K562 (cell line): Measurements from ENCODE around the gene JPH3. TPM values are rescaled to one million over a fixed set of nuclear protein-coding genes. Genes with fewer than 3 reads are reported as not detected.

Experiments used
- ATAC-seq: fragments of 200-7000 bp; cut with Tn5 transposase; 3 replicates; pipeline ENCODE4 v1.9.1; 2020; ENCODE audit warnings: moderate library complexity
- BruUV-seq: library from RNA; stranded (reverse); fragments of 400-500 nt; replicated peaks from 2 replicates; lab custom pipeline; 2021; lab: Mats Ljungman, UMichigan
- CTCF ChIA-PET: fragments of 300-600 bp; formaldehyde crosslinking; extraction: SDS; loops from one replicate; lab custom pipeline; 2021; ENCODE audit warnings: low intra/inter-chr PET ratio; lab: Yijun Ruan, JAX
- POLR2A ChIA-PET: fragments of 300-600, 350-650 bp; sonication (Branson Sonifier 250); formaldehyde crosslinking; extraction: SDS; loops from one replicate; lab custom pipeline; 2021; ENCODE audit warnings: antibody characterized with exemption, inconsistent platforms; lab: Yijun Ruan, JAX
- DNase-seq, 4 experiments: peaks; one replicate each; pipeline versions ENCODE4 v3.0.0 to v3.0.0-alpha.2; 2011 to 2018; ENCODE audit warnings: low spot score in 3 of 4, mixed read lengths in 3 of 4; ENCODE audit errors: extremely low read depth in 1 of 4
- FAIRE-seq: peaks from 2 replicates; lab custom pipeline; 2011; peaks lifted over from hg19 to GRCh38; lab: Jason Lieb, UNC
- H2AFZ ChIP-seq: 2 replicates; pipeline ENCODE4 v1.6.0; 2011; ENCODE audit warnings: low read depth, low read length, control low read depth, inconsistent platforms
- H3K27ac ChIP-seq: fragments of 200-600 bp; 3 replicates; pipeline ENCODE4 v1.8.0; 2011; ENCODE audit warnings: low read depth, mild to moderate bottlenecking, control low read depth, inconsistent platforms, low read length, moderate library complexity, mixed read lengths; ENCODE audit errors: extremely low read depth
- H3K27me3 ChIP-seq, 2 experiments: fragments of 300-600 bp in 1 of 2; 2 replicates in 1 of 2; 3 replicates in 1 of 2; pipeline versions ENCODE4 v1.6.0 to v1.8.0; 2011; ENCODE audit warnings: inconsistent platforms in 2 of 2, low read length in 2 of 2, mild to moderate bottlenecking in 1 of 2, mixed read lengths in 1 of 2, moderate library complexity in 1 of 2; ENCODE audit not compliant: control insufficient read depth in 2 of 2, insufficient read depth in 2 of 2
- H3K36me3 ChIP-seq: fragments of 300-600 bp; 3 replicates; pipeline ENCODE4 v1.8.0; 2011; ENCODE audit warnings: mild to moderate bottlenecking, low read length, inconsistent platforms; ENCODE audit not compliant: control insufficient read depth, insufficient read depth
- H3K4me1 ChIP-seq, 2 experiments: fragments of 200-600 bp in 1 of 2; replicated peaks in 1 of 2; 2 replicates in 1 of 2; 3 replicates in 1 of 2; pipeline versions ENCODE4 v1.5.1 to v1.8.0; 2011; ENCODE audit warnings: inconsistent platforms in 2 of 2, low read length in 2 of 2, mild to moderate bottlenecking in 1 of 2, mixed read lengths in 1 of 2, moderate library complexity in 1 of 2; ENCODE audit not compliant: control insufficient read depth in 2 of 2, insufficient read depth in 2 of 2
- H3K4me2 ChIP-seq: 2 replicates; pipeline ENCODE4 v1.6.1; 2011; ENCODE audit warnings: low read length, control low read depth, inconsistent platforms, mixed read lengths; ENCODE audit not compliant: insufficient read depth
- H3K4me3 ChIP-seq: fragments of 200-600 bp; sonication (generic), shearing (Covaris generic); 2 replicates; pipeline ENCODE4 v1.5.1; 2016; ENCODE audit warnings: control low read depth, inconsistent platforms
- H3K79me2 ChIP-seq: fragments of 200-600 bp; 3 replicates; pipeline ENCODE4 v1.8.0; 2011; ENCODE audit warnings: low read length, inconsistent platforms; ENCODE audit not compliant: control insufficient read depth, insufficient read depth
- H3K9ac ChIP-seq, 2 experiments: 2 replicates each; pipeline versions ENCODE4 v1.6.0 to v1.6.1; 2011; ENCODE audit warnings: low read depth in 2 of 2, low read length in 2 of 2, control low read depth in 1 of 2, inconsistent platforms in 1 of 2, mild to moderate bottlenecking in 1 of 2, mixed read lengths in 1 of 2; ENCODE audit not compliant: insufficient read depth in 1 of 2
- H3K9me1 ChIP-seq: one replicate; pipeline ENCODE4 v1.6.0; 2011; ENCODE audit warnings: inconsistent platforms, mild to moderate bottlenecking, low read length, moderate library complexity; ENCODE audit not compliant: control insufficient read depth, insufficient read depth
- H3K9me3 ChIP-seq: replicated peaks from 2 replicates; pipeline ENCODE4 v1.5.1; 2011; ENCODE audit warnings: low read depth, low read length, inconsistent platforms; ENCODE audit not compliant: control insufficient read depth, insufficient read depth
- H4K20me1 ChIP-seq: replicated peaks from 2 replicates; pipeline ENCODE4 v1.6.1; 2011; ENCODE audit warnings: low read length, inconsistent platforms, mixed read lengths; ENCODE audit not compliant: control insufficient read depth, insufficient read depth
- FOXA3 ChIP-seq, 2 experiments: fragments of 450-650 bp in 1 of 2; sonication (generic) in 1 of 2; formaldehyde crosslinking; IDR thresholded peaks in 1 of 2; conservative IDR thresholded peaks in 1 of 2; 2 replicates each; pipeline versions ENCODE4 v1.4.0 to v1.8.0; 2020 to 2022; ENCODE audit warnings: mild to moderate bottlenecking in 2 of 2, missing genetic modification reagents in 1 of 2
- GATAD2A ChIP-seq: fragments of 450-650 bp; IDR thresholded peaks from 2 replicates; pipeline ENCODE4 v1.6.1; 2017
- MTA2 ChIP-seq: fragments of 450-650 bp; IDR thresholded peaks from 2 replicates; pipeline ENCODE4 v1.6.1; 2016; ENCODE audit warnings: low read depth
- OTX1 ChIP-seq: fragments of 450-650 bp; formaldehyde crosslinking; IDR thresholded peaks from 2 replicates; pipeline ENCODE4 v1.4.0; 2022; ENCODE audit warnings: mild to moderate bottlenecking
- PRDM10 ChIP-seq: fragments of 450-650 bp; IDR thresholded peaks from 2 replicates; pipeline ENCODE4 v1.6.1; 2018; ENCODE audit not compliant: partially characterized antibody
- PRPF4 ChIP-seq: fragments of 200-400 bp; formaldehyde crosslinking; IDR thresholded peaks from one replicate; pipeline ENCODE4 v1.6.1; 2017; ENCODE audit warnings: low read length, low read depth, mild to moderate bottlenecking; ENCODE audit not compliant: insufficient read depth, poor library complexity, severe bottlenecking
- RNF2 ChIP-seq: sonication (generic); IDR thresholded peaks from 2 replicates; pipeline ENCODE4 v1.6.1; 2016
- SETDB1 ChIP-seq: IDR thresholded peaks from one replicate; pipeline ENCODE4 v1.6.1; 2012; ENCODE audit warnings: low read length, control low read depth, inconsistent platforms
- ZBTB2 ChIP-seq: fragments of 450-650 bp; IDR thresholded peaks from 2 replicates; pipeline ENCODE4 v1.6.1; 2016; ENCODE audit warnings: antibody characterized with exemption
- ZNF133 ChIP-seq: fragments of 250-450 bp; sonication (Bioruptor Pico); IDR thresholded peaks from 2 replicates; pipeline ENCODE4 v1.4.0; 2020; ENCODE audit warnings: mild to moderate bottlenecking
- ZNF592 ChIP-seq: fragments of 450-650 bp; IDR thresholded peaks from 2 replicates; pipeline ENCODE4 v1.6.1; 2017; ENCODE audit warnings: antibody characterized with exemption, mild to moderate bottlenecking
- ZNF830 ChIP-seq: fragments of 250-450 bp; sonication (Bioruptor Pico); IDR thresholded peaks from 2 replicates; pipeline ENCODE4 v1.5.0; 2021; ENCODE audit warnings: mild to moderate bottlenecking
- WGBS: fragments of 100-300 bp; shearing (Covaris generic); methylation state at CpG from one replicate; pipeline ENCODE4 v1.1.6; 2016; ENCODE audit warnings: low coverage, mixed read lengths; ENCODE audit not compliant: insufficient coverage; ENCODE audit errors: missing lambda C conversion rate; 5-methylcytosine and 5-hydroxymethylcytosine counted together
- in situ Hi-C: fragments of 300-500 bp; cut with MboI; formaldehyde crosslinking; loops from 4 replicates; pipeline ENCODE4 v1.15.0; 2018; ENCODE audit warnings: inconsistent platforms, mixed read lengths
- intact Hi-C: fragments of 100-400 bp; cut with micrococcal nuclease; formaldehyde crosslinking; loops from 2 replicates; pipeline ENCODE4 v1.14.2; 2022
- polyA plus RNA-seq, 8 experiments: library from polyadenylated mRNA; depleted of rRNA in 4 of 8; stranded (reverse) in 5 of 8; unstranded in 3 of 8; fragments of >200 nt; fragmentation: Nextera tagmentation in 2 of 8; fragmentation: Illumina TruSeq in 1 of 8; extraction: Ambion mirVana in 2 of 8; extraction: Trizol in 1 of 8; gene quantifications; 2 replicates each; pipeline versions ENCODE4 v1.2.1 to v1.2.3, GENCODE V29; 2011 to 2014; ENCODE audit warnings: inconsistent platforms in 1 of 8, missing spikeins in 1 of 8
- total RNA-seq, 7 experiments: library from RNA; depleted of rRNA in 6 of 7; stranded (reverse); fragments of >200 nt in 6 of 7; fragmentation: Illumina TruSeq in 2 of 7; extraction: Trizol in 2 of 7; gene quantifications; 2 replicates each; pipeline versions ENCODE4 v1.2.1 to v1.2.3, GENCODE V29; 2011 to 2021; ENCODE audit warnings: low replicate concordance in 1 of 7

JPH3 gene
- total and polyA plus RNA-seq, 9 of the 15 experiments (the other 6 are each of a cell fraction or from before 2014, with no cell fraction given) = 0.01 TPM; not detected in 8

- H3K4me1 ChIP-seq = peaks cover 0 to 4% of the 10 kb centered on the region in 2 experiments; a peak in 2 of 5 replicates
- no peak overlapping the region; a peak in 1 of 4 replicates for H3K9ac ChIP-seq
- 2% methylated on average over 11 of the region's 11 CpGs for WGBS
- no peak overlapping the region for H3K4me2 ChIP-seq
- DNase-seq = no peak
- no peak for ATAC-seq
- H3K36me3 ChIP-seq = no peaks in the 10 kb centered on the region
- no peaks in the 10 kb centered on the region for H3K9me3 ChIP-seq
- no TSS peak for BruUV-seq
- H3K9me1 ChIP-seq = no peaks in the 10 kb centered on the region
- intact Hi-C loops = no loop called here
- no peak overlapping the region for H3K4me3 ChIP-seq
- POLR2A ChIA-PET = interaction anchor here (0.6 to 1.0 kb wide), 2 partner anchors 33 to 55 kb away, joined by 3 read pairs; no protein-coding TSS in a partner anchor
- FAIRE-seq = no peak
- in situ Hi-C loops = no loop called here
- CTCF ChIA-PET = no interaction called here
- no peaks in the 10 kb centered on the region for H3K79me2 ChIP-seq
- H3K27ac ChIP-seq = no peak overlapping the region
- H4K20me1 ChIP-seq = peaks cover 40% of the 10 kb centered on the region; the same call in 1 of the 2 replicates
- peaks cover 66 to 96% of the 10 kb centered on the region in 2 experiments for H3K27me3 ChIP-seq
- TF ChIP-seq GATAD2A = no peak
- TF ChIP-seq FOXA3 (CRISPR knock-in tag; conservative IDR thresholded peaks at IDR 0.05 in 1 of 2, IDR thresholded peaks at IDR 0.05 in 1 of 2) = no peak
- TF ChIP-seq PRDM10 = no peak
- TF ChIP-seq ZNF133 (CRISPR knock-in tag) = no peak
- no peak for TF ChIP-seq ZNF830 (CRISPR knock-in tag)
- no peak for TF ChIP-seq SETDB1
- TF ChIP-seq RNF2 = no peak
- no peak for TF ChIP-seq PRPF4
- TF ChIP-seq ZNF592 = no peak
- no peak for TF ChIP-seq ZBTB2
- no peak for TF ChIP-seq OTX1
- TF ChIP-seq MTA2 = no peak
- no peak overlapping the region for H2AFZ ChIP-seq
These were observed 62.5 kb downstream of the JPH3 start for GRCh38 chr16:87664792-87665191.
